HG03354 (cell line): ENCODE results near the gene SLC9A3.
"Not testable (repeated sequence)": the region's sequence is repeated elsewhere in the genome, so short reads cannot be mapped to it uniquely, and the experiment has no call there.

Source experiments
- ATAC-seq: cut with Tn5 transposase; IDR thresholded peaks from one replicate; pipeline ENCODE4 v1.9.1; 2021; ENCODE audit warnings: mild to moderate bottlenecking; ENCODE audit not compliant: unreplicated experiment, poor library complexity, severe bottlenecking

The SLC9A3 gene

GRCh38 chr5:482021-482420, 42.2 kb downstream of the SLC9A3 start:
- no peak for ATAC-seq

GRCh38 chr5:481347-481746, 42.9 kb downstream of the SLC9A3 start:
- ATAC-seq: no peak

GRCh38 chr5:479566-480319, 44.5 kb downstream of the SLC9A3 start:
- no peak for ATAC-seq

GRCh38 chr5:478982-479535, 45.2 kb downstream of the SLC9A3 start:
- no peak for ATAC-seq

- ATAC-seq: no peak
Measured at GRCh38 chr5:478369-478981, 45.8 kb downstream of the SLC9A3 start.

- no peak for ATAC-seq
Measured at GRCh38 chr5:477871-478270, 46.4 kb downstream of the SLC9A3 start.

GRCh38 chr5:477247-477646, 47.0 kb downstream of the SLC9A3 start:
- ATAC-seq: no peak

GRCh38 chr5:476814-477175, 47.5 kb downstream of the SLC9A3 start:
- ATAC-seq: no peak

- ATAC-seq: no peak
Measured at GRCh38 chr5:476102-476813, 48.0 kb downstream of the SLC9A3 start.

- ATAC-seq: no peak
Measured at GRCh38 chr5:475704-476101, 48.5 kb downstream of the SLC9A3 start.

GRCh38 chr5:474840-475661, 49.2 kb downstream of the SLC9A3 start:
- no peak for ATAC-seq

GRCh38 chr5:474232-474839, 49.9 kb downstream of the SLC9A3 start:
- ATAC-seq: not testable (repeated sequence)

GRCh38 chr5:473551-474192, 50.6 kb downstream of the SLC9A3 start:
- ATAC-seq: peak; percentile 35

GRCh38 chr5:472656-473550, 51.3 kb downstream of the SLC9A3 start:
- ATAC-seq: peak; percentile 74

GRCh38 chr5:472076-472655, 52.1 kb downstream of the SLC9A3 start:
- ATAC-seq: peak; percentile 19

GRCh38 chr5:471750-472058, 52.5 kb downstream of the SLC9A3 start:
- ATAC-seq: no peak

- ATAC-seq: no peak
Measured at GRCh38 chr5:470961-471749, 53.1 kb downstream of the SLC9A3 start.
